Upper lobe of left lung (tissue), 6 donors: ENCODE results near the gene C22orf42. TPM values are rescaled to one million over a fixed set of nuclear protein-coding genes. Genes with fewer than 3 reads are reported as not detected.
"Not testable (repeated sequence)": the region's sequence is repeated elsewhere in the genome, so short reads cannot be mapped to it uniquely, and the experiment has no call there.

Source experiments
- ATAC-seq, 2 donors: fragments of 200-7000 bp; cut with Tn5 transposase; one replicate each; pipeline ENCODE4 v1.9.1; 2022; ENCODE audit warnings: mild to moderate bottlenecking in 2 of 2, moderate library complexity in 2 of 2; ENCODE audit not compliant: low FRiP score in 2 of 2
- DNase-seq, 2 donors: peaks; one replicate each; pipeline ENCODE4 v3.0.0-alpha.2; 2019 to 2020
- H3K27ac ChIP-seq, 4 donors: fragments of 200-600 bp; sonication (generic); one replicate each; pipeline ENCODE4 v1.5.1; 2016 to 2019
- H3K27me3 ChIP-seq, 4 donors: fragments of 200-600 bp; sonication (generic); one replicate each; pipeline ENCODE4 v1.5.1; 2017 to 2019
- H3K36me3 ChIP-seq, 4 donors: fragments of 200-600 bp; sonication (generic); one replicate each; pipeline ENCODE4 v1.5.1; 2016 to 2019
- H3K4me1 ChIP-seq, 4 donors: fragments of 200-600 bp; sonication (generic); one replicate each; pipeline ENCODE4 v1.5.1; 2018 to 2019
- H3K4me3 ChIP-seq, 4 donors: fragments of 200-600 bp; sonication (generic); one replicate each; pipeline ENCODE4 v1.5.1; 2017 to 2019; ENCODE audit warnings: mild to moderate bottlenecking in 2 of 4, moderate library complexity in 1 of 4
- H3K9me3 ChIP-seq, 4 donors: fragments of 200-600 bp; sonication (generic); one replicate each; pipeline ENCODE4 v1.5.1; 2018 to 2019
- CTCF ChIP-seq, 6 experiments: fragments of 450-650 bp in 4 of 6; fragments of 200-600 bp in 2 of 6; sonication (generic) in 2 of 6; IDR thresholded peaks; one replicate each; pipeline ENCODE4 v1.5.1; 2016 to 2019; ENCODE audit warnings: antibody characterized with exemption in 6 of 6
- EP300 ChIP-seq, 4 donors: sonication (generic); formaldehyde crosslinking; IDR thresholded peaks; one replicate each; pipeline ENCODE4 v1.5.1; 2017; ENCODE audit warnings: antibody characterized with exemption in 4 of 4, control low read depth in 2 of 4
- POLR2A ChIP-seq, 4 donors: fragments of 450-650 bp; IDR thresholded peaks; one replicate each; pipeline ENCODE4 v1.5.1; 2016 to 2017; ENCODE audit warnings: antibody characterized with exemption in 4 of 4, mild to moderate bottlenecking in 2 of 4
- POLR2AphosphoS5 ChIP-seq, 2 donors: sonication (generic); formaldehyde crosslinking; IDR thresholded peaks; one replicate each; pipeline ENCODE4 v1.5.1; 2017; ENCODE audit warnings: antibody characterized with exemption in 2 of 2
- WGBS, 2 donors: methylation state at CpG; one replicate each; pipeline ENCODE4 v1.1.5; 2017 to 2018; 5-methylcytosine and 5-hydroxymethylcytosine counted together
- total RNA-seq, 6 donors: library from RNA; depleted of rRNA in 4 of 6; stranded (reverse); fragments of >200 nt in 4 of 6; gene quantifications; one replicate each; pipeline versions ENCODE4 v1.1.0 to v1.2.1, GENCODE V29; 2016 to 2021
- donor health status: DM: no; HTN: no; CAD: no; lungs with moderate emphysema.
- donor health status: DM: no; HTN: yes; CAD: no; lungs with severe emphysema.

Gene C22orf42
- total RNA-seq, 6 donors from 2014 or later: not detected

GRCh38 chr22:32144496-32145274, 14.4 kb downstream of the C22orf42 start:
- Histone ChIP-seq H3K27me3 (no peaks in the 10 kb centered on the region), H3K27ac (no peak overlapping the region), H3K9me3 (peaks cover 0 to 6% (median 0%) of the 10 kb centered on the region in 4 donors), H3K4me3 (no peak overlapping the region), H3K4me1 (no peaks in the 10 kb centered on the region), H3K36me3 (no peaks in the 10 kb centered on the region)
- ATAC-seq (peak in 1 of 2 donors; percentile 72), DNase-seq (no peak)
- 71 to 79% methylated on average over 6 of the region's 6 CpGs for WGBS, 2 donors
- no peak for TF ChIP-seq CTCF (IDR thresholded peaks at IDR 0.05)
- TF ChIP-seq POLR2AphosphoS5 (IDR thresholded peaks at IDR 0.05): no peak
- no peak for TF ChIP-seq POLR2A (IDR thresholded peaks at IDR 0.05)
- no peak for TF ChIP-seq EP300 (IDR thresholded peaks at IDR 0.05)

GRCh38 chr22:32142600-32142999, 16.5 kb downstream of the C22orf42 start:
- TF ChIP-seq CTCF (IDR thresholded peaks at IDR 0.05) (no peak), POLR2AphosphoS5 (IDR thresholded peaks at IDR 0.05) (no peak), EP300 (IDR thresholded peaks at IDR 0.05) (no peak), POLR2A (IDR thresholded peaks at IDR 0.05) (no peak)
- peaks cover 0 to 6% (median 0%) of the 10 kb centered on the region in 4 donors for H3K9me3 ChIP-seq
- no peaks in the 10 kb centered on the region for H3K36me3 ChIP-seq
- no peak overlapping the region for H3K4me3 ChIP-seq
- H3K27ac ChIP-seq: peak overlapping the region in 1 of 4 donors; percentile 8
- DNase-seq: no peak
- H3K4me1 ChIP-seq: peaks cover 0 to 6% (median 0%) of the 10 kb centered on the region in 4 donors
- no peak for ATAC-seq
- no peaks in the 10 kb centered on the region for H3K27me3 ChIP-seq

- H3K9me3 ChIP-seq, DNase-seq, H3K27ac ChIP-seq, H3K4me3 ChIP-seq, H3K36me3 ChIP-seq, H3K27me3 ChIP-seq, H3K4me1 ChIP-seq: not testable (repeated sequence)
- peak; percentile 68 to 69 for ATAC-seq
- TF ChIP-seq CTCF (IDR thresholded peaks at IDR 0.05): peak in 1 of 6 experiments; percentile 23
- WGBS, 2 donors: 44 to 57% methylated on average over 3 to 6 of the region's 6 CpGs
Observed at GRCh38 chr22:32140688-32141087, 18.4 kb downstream of the C22orf42 start.

GRCh38 chr22:32138576-32138975, 20.5 kb downstream of the C22orf42 start:
- not testable (repeated sequence) for H3K36me3 ChIP-seq, H3K9me3 ChIP-seq, DNase-seq, H3K4me1 ChIP-seq, H3K27me3 ChIP-seq, ATAC-seq
- 43 to 56% methylated on average over 1 of the region's 1 CpG for WGBS, 2 donors
- Histone ChIP-seq H3K4me3 (peak overlapping the region in 3 of 4 donors; percentile 30 to 57 (median 41)), H3K27ac (peak overlapping the region in 3 of 4 donors; percentile 47 to 69 (median 68))

GRCh38 chr22:32137731-32138324, 21.3 kb downstream of the C22orf42 start:
- peak in 1 of 2 donors; percentile 38 for DNase-seq
- H3K9me3 ChIP-seq, H3K27me3 ChIP-seq, H3K36me3 ChIP-seq, H3K4me1 ChIP-seq: not testable (repeated sequence)
- 33 to 50% methylated on average over 15 to 16 of the region's 16 CpGs for WGBS, 2 donors
- peak in 1 of 2 donors; percentile 16 for TF ChIP-seq POLR2AphosphoS5 (IDR thresholded peaks at IDR 0.05)
- Histone ChIP-seq H3K27ac (peak overlapping the region; percentile 47 to 69 (median 59)), H3K4me3 (peak overlapping the region; percentile 27 to 57 (median 36))
- ATAC-seq: peak in 1 of 2 donors; percentile 35

- DNase-seq, H3K4me1 ChIP-seq, H3K36me3 ChIP-seq, H3K4me3 ChIP-seq, H3K9me3 ChIP-seq, ATAC-seq, H3K27me3 ChIP-seq: not testable (repeated sequence)
- H3K27ac ChIP-seq: peak overlapping the region in 1 of 4 donors; percentile 19
- 82 to 87% methylated on average over 4 of the region's 4 CpGs for WGBS, 2 donors
Observed at GRCh38 chr22:32136881-32137280, 22.2 kb downstream of the C22orf42 start.
